HEK293T (cell line): ENCODE data around the gene CUX1.

ENCODE experiments used
- L3MBTL2 ChIP-seq: fragments of 450-650 bp; conservative IDR thresholded peaks from 2 replicates; pipeline ENCODE4 v1.6.1; 2016; ENCODE audit warnings: mild to moderate bottlenecking
- NFRKB ChIP-seq: fragments of 450-650 bp; IDR thresholded peaks from 2 replicates; pipeline ENCODE4 v1.6.1; 2016; ENCODE audit warnings: mild to moderate bottlenecking, moderate library complexity

GRCh38 chr7:101943306-101943705 is 125.9 kb downstream of the CUX1 start:
- no peak for TF ChIP-seq L3MBTL2
- no peak for TF ChIP-seq NFRKB
